ENCODE measurements around the gene AUP1. TPM values are rescaled to one million over a fixed set of nuclear protein-coding genes. Genes with fewer than 3 reads are reported as not detected.

Gene AUP1
- total and polyA plus RNA-seq, 12 donors = 88.5 to 527 (median 113) TPM

- 47 to 50% (median 48%) methylated on average over 19 of the region's 19 CpGs for WGBS, 4 donors
- Histone ChIP-seq H3K36me3 (replicated peaks in 1 of 2) (peaks cover 0 to 19% of the 10 kb centered on the region in 2 donors), H3K27ac (no peak overlapping the region), H3K27me3 (peaks cover 36% of the 10 kb centered on the region), H3K9me3 (replicated peaks in 1 of 3) (no peaks in the 10 kb centered on the region), H3K4me1 (replicated peaks in 1 of 2) (peaks cover 6 to 25% of the 10 kb centered on the region in 2 donors), H3K4me3 (peak overlapping the region in 1 of 4 donors; percentile 39)
- DNase-seq = no peak
- TF ChIP-seq POLR2A (IDR thresholded peaks at IDR 0.05) (no peak), CTCF (IDR thresholded peaks at IDR 0.05) (no peak)
- intact Hi-C loops (cut with DNase I) = no loop called here
Measured at GRCh38 chr2:74496997-74497776, 32.3 kb downstream of the AUP1 start.

GRCh38 chr2:74495440-74495839 lies 34.1 kb downstream of the AUP1 start:
- WGBS, 4 donors = 83 to 100% (median 90%) methylated on average over 1 of the region's 1 CpG

GRCh38 chr2:74493546-74493945 lies 36.0 kb downstream of the AUP1 start:
- Histone ChIP-seq H3K4me3 (no peak overlapping the region), H3K27me3 (peaks cover 12% of the 10 kb centered on the region), H3K27ac (no peak overlapping the region), H3K9me3 (replicated peaks in 1 of 3) (no peaks in the 10 kb centered on the region), H3K36me3 (replicated peaks in 1 of 2) (peaks cover 0 to 44% of the 10 kb centered on the region in 2 donors), H3K4me1 (replicated peaks in 1 of 2) (peaks cover 6 to 14% of the 10 kb centered on the region in 2 donors)
- WGBS, 4 donors = 86 to 100% (median 92%) methylated on average over 3 of the region's 3 CpGs
- no peak for TF ChIP-seq CTCF (IDR thresholded peaks at IDR 0.05)
- no peak for TF ChIP-seq POLR2A (IDR thresholded peaks at IDR 0.05)
- no peak for DNase-seq
- intact Hi-C loops (cut with DNase I) = no loop called here

More at GRCh38 chr2:74495440-74495839, 34.1 kb downstream of the AUP1 start:
- Histone ChIP-seq H3K4me1 (replicated peaks in 1 of 2) (peaks cover 6 to 25% of the 10 kb centered on the region in 2 donors), H3K9me3 (replicated peaks in 1 of 3) (no peaks in the 10 kb centered on the region), H3K4me3 (no peak overlapping the region), H3K27me3 (peaks cover 29% of the 10 kb centered on the region), H3K27ac (no peak overlapping the region), H3K36me3 (replicated peaks in 1 of 2) (peaks cover 0 to 36% of the 10 kb centered on the region in 2 donors)
- intact Hi-C loops (cut with DNase I) = no loop called here
- no peak for TF ChIP-seq POLR2A (IDR thresholded peaks at IDR 0.05)
- TF ChIP-seq CTCF (IDR thresholded peaks at IDR 0.05) = no peak
- no peak for DNase-seq

- Histone ChIP-seq H3K36me3 (replicated peaks in 1 of 2) (peaks cover 0 to 48% of the 10 kb centered on the region in 2 donors), H3K9me3 (replicated peaks in 1 of 3) (no peaks in the 10 kb centered on the region), H3K27me3 (no peaks in the 10 kb centered on the region), H3K4me3 (no peak overlapping the region), H3K4me1 (replicated peaks in 1 of 2) (no peaks in the 10 kb centered on the region), H3K27ac (no peak overlapping the region)
- intact Hi-C loops (cut with DNase I) = no loop called here
- 91 to 95% (median 94%) methylated on average over 7 to 12 of the region's 12 CpGs for WGBS, 4 donors
- no peak for TF ChIP-seq CTCF (IDR thresholded peaks at IDR 0.05)
- TF ChIP-seq POLR2A (IDR thresholded peaks at IDR 0.05) = no peak
- DNase-seq = no peak
Measured at GRCh38 chr2:74491648-74492544, 37.6 kb downstream of the AUP1 start.
